H1 (cell line): ENCODE data around the gene NBAS. TPM values are rescaled to one million over a fixed set of nuclear protein-coding genes. Genes with fewer than 3 reads are reported as not detected.

ENCODE experiments used
- CHD7 ChIP-seq: fragments of 300-600 bp; sonication (generic); IDR thresholded peaks from 2 replicates; pipeline ENCODE4 v1.7.1; 2012; ENCODE audit warnings: low read length, moderate library complexity, mild to moderate bottlenecking, inconsistent platforms; ENCODE audit not compliant: insufficient replicate concordance
- CREB1 ChIP-seq: IDR thresholded peaks from 2 replicates; pipeline ENCODE4 v1.6.1; 2012; ENCODE audit warnings: inconsistent platforms
- RFX5 ChIP-seq: IDR thresholded peaks from 2 replicates; pipeline ENCODE4 v1.6.1; 2011; ENCODE audit warnings: low read depth, low read length, improper control_type of control experiment, borderline replicate concordance
- RXRA ChIP-seq: IDR thresholded peaks from 2 replicates; pipeline ENCODE4 v1.6.1; 2011; ENCODE audit warnings: low read depth, mild to moderate bottlenecking, low read length, moderate library complexity; ENCODE audit not compliant: insufficient read depth
- TAF1 ChIP-seq: IDR thresholded peaks from 2 replicates; pipeline ENCODE4 v1.6.1; 2011; ENCODE audit warnings: mild to moderate bottlenecking, low read depth, low read length
- TCF12 ChIP-seq: IDR thresholded peaks from 2 replicates; pipeline ENCODE4 v1.6.1; 2011; ENCODE audit warnings: low read depth, mild to moderate bottlenecking, low read length
- polyA plus RNA-seq, 7 experiments: library from polyadenylated mRNA; depleted of rRNA in 3 of 7; stranded (reverse) in 5 of 7; unstranded in 2 of 7; fragments of >200 nt in 5 of 7; fragments of 200-250 nt in 2 of 7; gene quantifications; 1 replicate in 5 of 7; 2 replicates in 1 of 7; 4 replicates in 1 of 7; pipeline versions ENCODE4 v1.2.1 to v1.2.3, GENCODE V29; 2011 to 2013; ENCODE audit warnings: missing spikeins in 2 of 7, mixed read lengths in 2 of 7
- total RNA-seq: library from RNA; stranded (reverse); fragmentation: NEBNext Ultra II Directional; extraction: Animal tissue kit (Norgen Biotek cat#: 25700); gene quantifications from 2 replicates; pipeline ENCODE4 v1.2.1, GENCODE V29; 2021

NBAS gene
- total and polyA plus RNA-seq, 2 of the 8 experiments (the other 6 are each of a cell fraction or from before 2014, with no cell fraction given) = 19.6 to 34.8 TPM

GRCh38 chr2:15548974-15549373 is 12.2 kb downstream of the NBAS start (continued):
- no peak for TF ChIP-seq CHD7
- no peak for TF ChIP-seq CREB1
- no peak for TF ChIP-seq RXRA
- no peak for TF ChIP-seq TCF12
- no peak for TF ChIP-seq TAF1
- TF ChIP-seq RFX5 = no peak
